Breast epithelium (tissue), 4 donors: ENCODE data around the gene HAPLN2. TPM values are rescaled to one million over a fixed set of nuclear protein-coding genes. Genes with fewer than 3 reads are reported as not detected.

ENCODE experiments used
- DNase-seq, 2 donors: peaks; one replicate each; pipeline ENCODE4 v3.0.0-alpha.2; 2019; ENCODE audit warnings: low spot score in 2 of 2
- H3K27ac ChIP-seq, 2 donors: fragments of 200-600 bp; sonication (generic) in 1 of 2; one replicate each; pipeline ENCODE4 v1.5.1; 2016 to 2019; ENCODE audit warnings: mild to moderate bottlenecking in 1 of 2
- H3K27me3 ChIP-seq, 2 donors: fragments of 200-600 bp; sonication (generic) in 1 of 2; one replicate each; pipeline versions ENCODE4 v1.5.1 to v1.6.0; 2017 to 2019; ENCODE audit warnings: control low read depth in 1 of 2, mild to moderate bottlenecking in 1 of 2
- H3K36me3 ChIP-seq: fragments of 200-600 bp; one replicate; pipeline ENCODE4 v1.5.1; 2019
- H3K4me1 ChIP-seq, 2 donors: fragments of 200-600 bp; sonication (generic); one replicate each; pipeline ENCODE4 v1.5.1; 2016 to 2019; ENCODE audit warnings: control low read depth in 1 of 2
- H3K4me3 ChIP-seq, 3 donors: fragments of 200-600 bp; sonication (generic); 1 replicate in 2 of 3; 2 replicates in 1 of 3; pipeline ENCODE4 v1.5.1; 2016 to 2019; ENCODE audit warnings: mild to moderate bottlenecking in 3 of 3, moderate library complexity in 2 of 3
- H3K9me3 ChIP-seq, 2 donors: fragments of 200-600 bp; sonication (generic) in 1 of 2; one replicate each; pipeline ENCODE4 v1.5.1; 2016 to 2019; ENCODE audit warnings: control low read depth in 1 of 2
- CTCF ChIP-seq, 3 donors: fragments of 450-650 bp; IDR thresholded peaks; one replicate each; pipeline ENCODE4 v1.5.1; 2016 to 2017; ENCODE audit warnings: antibody characterized with exemption in 3 of 3, mild to moderate bottlenecking in 3 of 3, moderate library complexity in 3 of 3
- POLR2A ChIP-seq: fragments of 450-650 bp; IDR thresholded peaks from one replicate; pipeline ENCODE4 v1.6.1; 2016; ENCODE audit warnings: antibody characterized with exemption, mild to moderate bottlenecking, moderate library complexity
- POLR2AphosphoS5 ChIP-seq, 3 donors: sonication (generic); formaldehyde crosslinking; IDR thresholded peaks; one replicate each; pipeline ENCODE4 v1.6.1; 2017; ENCODE audit warnings: antibody characterized with exemption in 3 of 3
- intact Hi-C: fragments of 100-400 bp; cut with DNase I; formaldehyde crosslinking; loops from one replicate; pipeline ENCODE4 v1.15.1; 2023; ENCODE audit warnings: low total_unique reads
- total RNA-seq, 3 donors: library from RNA; depleted of rRNA; stranded (reverse); fragments of >200 nt; gene quantifications; one replicate each; pipeline ENCODE4 v1.1.0, GENCODE V29; 2016

HAPLN2 gene
- total RNA-seq, 3 donors from 2014 or later, result not detected

GRCh38 chr1:156574039-156574633, 45.1 kb upstream of the HAPLN2 start:
- Histone ChIP-seq H3K27ac (no peak overlapping the region), H3K9me3 (no peaks in the 10 kb centered on the region), H3K27me3 (peaks cover 0 to 6% of the 10 kb centered on the region in 2 donors), H3K36me3 (no peaks in the 10 kb centered on the region), H3K4me1 (no peaks in the 10 kb centered on the region), H3K4me3 (no peak overlapping the region)
- TF ChIP-seq CTCF (IDR thresholded peaks at IDR 0.05), result no peak
- no peak for TF ChIP-seq POLR2AphosphoS5 (IDR thresholded peaks at IDR 0.05)
- TF ChIP-seq POLR2A, result no peak
- intact Hi-C loops, result no loop called here
- DNase-seq, result no peak

DNA sequence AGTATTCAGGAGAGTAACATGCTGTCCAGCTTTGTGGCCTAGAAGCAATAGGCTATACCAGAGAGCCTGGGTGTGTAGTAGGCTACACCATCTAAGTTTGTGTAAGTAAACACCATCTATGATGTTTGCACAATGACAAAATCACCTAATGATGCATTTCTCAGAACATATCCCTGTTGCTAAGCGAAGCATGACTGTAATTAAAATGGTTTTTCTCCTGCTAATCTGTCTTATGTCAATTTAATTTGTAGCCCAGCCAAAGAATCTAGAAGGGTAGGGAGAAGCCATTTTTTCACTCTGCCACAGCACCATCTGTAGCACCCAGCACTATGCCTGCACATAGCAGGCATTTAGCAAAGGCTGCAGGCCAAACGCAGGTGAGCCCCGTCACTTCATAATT, 41.7 kb upstream of the HAPLN2 start:
- intact Hi-C loops, result no loop called here
- Histone ChIP-seq H3K4me3 (no peak overlapping the region), H3K36me3 (no peaks in the 10 kb centered on the region), H3K9me3 (no peaks in the 10 kb centered on the region), H3K4me1 (no peaks in the 10 kb centered on the region), H3K27me3 (no peaks in the 10 kb centered on the region), H3K27ac (no peak overlapping the region)
- no peak for DNase-seq
- no peak for TF ChIP-seq POLR2AphosphoS5 (IDR thresholded peaks at IDR 0.05)
- no peak for TF ChIP-seq CTCF (IDR thresholded peaks at IDR 0.05)
- no peak for TF ChIP-seq POLR2A

DNA sequence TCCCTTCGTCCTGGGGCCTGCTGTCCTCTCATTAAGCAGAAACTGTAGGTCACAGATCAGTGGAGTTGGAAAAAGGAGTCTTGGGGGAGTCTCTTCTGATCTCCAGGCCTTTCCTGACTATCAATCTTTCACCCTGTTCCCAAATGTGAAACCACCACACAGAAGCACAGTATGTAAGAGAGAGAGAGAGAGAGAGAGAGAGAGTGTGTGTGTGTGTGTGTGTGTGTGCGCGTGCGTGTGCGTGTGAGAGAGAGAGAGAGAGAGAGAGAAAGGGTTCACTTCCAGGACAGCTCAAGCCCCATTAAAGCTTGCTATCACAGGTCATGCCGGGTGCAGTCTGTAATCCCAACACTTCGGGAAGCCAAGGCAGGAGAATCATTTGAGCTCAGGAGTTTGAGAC, 41.2 kb upstream of the HAPLN2 start:
- no peak for DNase-seq
- no peaks in the 10 kb centered on the region for H3K9me3 ChIP-seq
- intact Hi-C loops, result no loop called here
- no peaks in the 10 kb centered on the region for H3K4me1 ChIP-seq
- no peaks in the 10 kb centered on the region for H3K36me3 ChIP-seq
- TF ChIP-seq CTCF (IDR thresholded peaks at IDR 0.05), result no peak
- TF ChIP-seq POLR2A, result no peak
- TF ChIP-seq POLR2AphosphoS5 (IDR thresholded peaks at IDR 0.05), result no peak
- H3K27ac ChIP-seq, result no peak overlapping the region
- no peak overlapping the region for H3K4me3 ChIP-seq
- H3K27me3 ChIP-seq, result no peaks in the 10 kb centered on the region

DNA sequence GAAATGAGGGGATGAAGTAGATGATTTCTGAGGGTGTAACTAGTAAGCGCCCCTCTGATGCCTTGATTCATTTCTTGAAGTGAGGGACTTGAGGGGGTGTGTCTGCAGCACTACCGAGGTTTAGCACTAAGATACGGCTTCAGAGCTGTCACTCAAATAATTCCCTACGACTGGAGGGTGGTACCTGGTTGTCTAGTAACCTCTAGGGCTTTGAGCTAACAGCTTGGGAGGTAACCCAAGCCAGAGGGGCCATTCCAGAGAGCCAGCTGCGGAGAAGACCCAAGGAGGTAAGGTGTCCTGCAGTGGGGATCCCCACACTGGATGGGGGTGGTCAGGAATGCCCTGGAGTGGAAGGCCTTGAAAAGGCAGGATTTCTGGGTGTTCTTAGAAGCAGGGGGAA, 39.7 kb upstream of the HAPLN2 start, which contains the start of gene TTC24:
Gene TTC24, plus strand, starts transcription at position 252 of the 400 bp plus-strand sequence. CDS start 1,642 bp downstream, outside the sequence.
- no peak for DNase-seq
- no peak within 1 kb of the TSS for H3K4me3 ChIP-seq
- H3K27me3 ChIP-seq, result no peaks in the 10 kb centered on the region
- H3K27ac ChIP-seq, result no peak within 1 kb of the TSS
- H3K9me3 ChIP-seq, result no peaks in the 10 kb centered on the region
- intact Hi-C loops, result no loop called here
- no peak for TF ChIP-seq POLR2A
- no peak for TF ChIP-seq POLR2AphosphoS5 (IDR thresholded peaks at IDR 0.05)
- TF ChIP-seq CTCF (IDR thresholded peaks at IDR 0.05), result no peak
- no peaks in the 10 kb centered on the region for H3K36me3 ChIP-seq
- no peaks in the 10 kb centered on the region for H3K4me1 ChIP-seq

- no peaks in the 10 kb centered on the region for H3K36me3 ChIP-seq
- intact Hi-C loops, result loop anchor here (10.0 kb wide), 1 partner anchor 73 kb away; no protein-coding TSS in a partner anchor
- H3K4me1 ChIP-seq, result no peaks in the 10 kb centered on the region
- TF ChIP-seq POLR2AphosphoS5 (IDR thresholded peaks at IDR 0.05) (no peak), CTCF (IDR thresholded peaks at IDR 0.05) (no peak), POLR2A (no peak)
- H3K4me3 ChIP-seq, result no peak overlapping the region
- H3K27ac ChIP-seq, result no peak overlapping the region
- DNase-seq, result no peak
- no peaks in the 10 kb centered on the region for H3K27me3 ChIP-seq
- no peaks in the 10 kb centered on the region for H3K9me3 ChIP-seq
Measured at GRCh38 chr1:156581661-156582387, 37.4 kb upstream of the HAPLN2 start.
